GM23338 (cell line): ENCODE measurements around the gene PDF. TPM values are rescaled to one million over a fixed set of nuclear protein-coding genes. Genes with fewer than 3 reads are reported as not detected.

Experiments used
- ATAC-seq: fragments of 200-7000 bp; cut with Tn5 transposase; 3 replicates; pipeline ENCODE4 v1.9.1; 2020
- DNase-seq: peaks from one replicate; pipeline ENCODE4 v3.0.0-alpha.2; 2015; ENCODE audit warnings: low spot score
- H2AFZ ChIP-seq: fragments of 200-600 bp; sonication (generic); 2 replicates; pipeline ENCODE4 v1.8.0; 2016; ENCODE audit warnings: antibody characterized with exemption, mild to moderate bottlenecking, moderate library complexity
- H3F3A ChIP-seq: fragments of 200-600 bp; sonication (generic); replicated peaks from 2 replicates; pipeline ENCODE4 v1.8.0; 2017; ENCODE audit warnings: antibody characterized with exemption, mixed run types, low read depth
- H3K27ac ChIP-seq: fragments of 200-600 bp; sonication (generic); 2 replicates; pipeline ENCODE4 v1.6.1; 2016; ENCODE audit warnings: low read depth
- H3K27me3 ChIP-seq: fragments of 200-600 bp; sonication (generic); 2 replicates; pipeline ENCODE4 v1.8.0; 2016; ENCODE audit warnings: mild to moderate bottlenecking, mixed run types, moderate library complexity; ENCODE audit not compliant: insufficient read depth
- H3K36me3 ChIP-seq: fragments of 200-600 bp; sonication (generic); 2 replicates; pipeline ENCODE4 v1.8.0; 2016; ENCODE audit warnings: mild to moderate bottlenecking; ENCODE audit not compliant: insufficient read depth
- H3K4me1 ChIP-seq: fragments of 200-600 bp; sonication (generic); 2 replicates; pipeline ENCODE4 v1.8.0; 2016; ENCODE audit warnings: mild to moderate bottlenecking, moderate library complexity; ENCODE audit not compliant: insufficient read depth
- H3K4me2 ChIP-seq: fragments of 200-600 bp; sonication (generic); 2 replicates; pipeline ENCODE4 v1.7.1; 2017; ENCODE audit warnings: mixed run types
- H3K4me3 ChIP-seq: fragments of 200-600 bp; sonication (generic); 2 replicates; pipeline ENCODE4 v1.6.1; 2016; ENCODE audit warnings: mixed run types
- H3K79me2 ChIP-seq: fragments of 200-600 bp; sonication (generic); replicated peaks from 2 replicates; pipeline ENCODE4 v1.8.0; 2017; ENCODE audit warnings: mild to moderate bottlenecking; ENCODE audit not compliant: insufficient read depth
- H3K9me2 ChIP-seq: fragments of 200-600 bp; sonication (generic); 2 replicates; pipeline ENCODE4 v1.8.0; 2017; ENCODE audit not compliant: insufficient read depth
- H4K20me1 ChIP-seq: fragments of 200-600 bp; sonication (generic); replicated peaks from 2 replicates; pipeline ENCODE4 v1.8.0; 2017; ENCODE audit warnings: mild to moderate bottlenecking; ENCODE audit not compliant: insufficient read depth
- H3K27ac Mint-ChIP-seq: 2 replicates; pipeline ENCODE4 v1.8.0; 2020; ENCODE audit warnings: inconsistent platforms, mild to moderate bottlenecking, moderate library complexity, mixed read lengths
- H3K27me3 Mint-ChIP-seq: 3 replicates; pipeline ENCODE4 v1.8.0; 2022; ENCODE audit warnings: low read depth, mild to moderate bottlenecking, moderate library complexity, mixed read lengths, inconsistent platforms; ENCODE audit not compliant: insufficient read depth, poor library complexity
- H3K36me3 Mint-ChIP-seq: 3 replicates; pipeline ENCODE4 v1.8.0; 2021; ENCODE audit warnings: low read depth, mild to moderate bottlenecking, inconsistent platforms, moderate library complexity, mixed read lengths
- H3K4me1 Mint-ChIP-seq: 3 replicates; pipeline ENCODE4 v1.8.0; 2020; ENCODE audit warnings: mild to moderate bottlenecking, inconsistent platforms, mixed read lengths
- H3K4me3 Mint-ChIP-seq: 3 replicates; pipeline ENCODE4 v1.8.0; 2021; ENCODE audit warnings: moderate library complexity, mild to moderate bottlenecking, inconsistent platforms, mixed read lengths
- H3K9me3 Mint-ChIP-seq: 3 replicates; pipeline ENCODE4 v1.8.0; 2020; ENCODE audit warnings: moderate library complexity, mild to moderate bottlenecking, inconsistent platforms, mixed read lengths
- CREB1 ChIP-seq: fragments of 250-450 bp; sonication (Bioruptor Pico); IDR thresholded peaks from 2 replicates; pipeline ENCODE4 v1.5.0; 2020; ENCODE audit warnings: low read depth, mild to moderate bottlenecking, moderate library complexity
- JUNB ChIP-seq: IDR thresholded peaks from one replicate; pipeline ENCODE4 v1.6.1; 2016; ENCODE audit warnings: antibody characterized with exemption; ENCODE audit not compliant: unreplicated experiment
- NANOG ChIP-seq: IDR thresholded peaks from 2 replicates; pipeline ENCODE4 v1.6.1; 2016; ENCODE audit warnings: antibody characterized with exemption, borderline replicate concordance
- POLR2AphosphoS5 ChIP-seq: IDR thresholded peaks from 2 replicates; pipeline ENCODE4 v1.6.1; 2016; ENCODE audit warnings: antibody characterized with exemption, low read depth
- ZNF114 ChIP-seq: fragments of 250-450 bp; sonication (Bioruptor Pico); IDR thresholded peaks from 2 replicates; pipeline ENCODE4 v1.5.0; 2020; ENCODE audit warnings: mild to moderate bottlenecking, moderate library complexity
- polyA plus RNA-seq: library from polyadenylated mRNA; unstranded; fragments of >200 nt; fragmentation: Nextera tagmentation; extraction: Ambion mirVana; gene quantifications from 2 replicates; pipeline ENCODE4 v1.2.1, GENCODE V29; 2016
- total RNA-seq: library from RNA; depleted of rRNA; stranded (reverse); fragments of >200 nt; shearing (Covaris generic); gene quantifications from 2 replicates; pipeline ENCODE4 v1.2.3, GENCODE V29; 2014
- TF ChIP-seq, protein P1 (sequence below): IDR thresholded peaks from one replicate; pipeline ENCODE4 v1.6.1; 2018; ENCODE audit warnings: antibody characterized with exemption; ENCODE audit not compliant: unreplicated experiment
- TF ChIP-seq, protein P2 (sequence below), 2 experiments: fragments of 200-600 bp in 1 of 2; sonication (generic) in 1 of 2; conservative IDR thresholded peaks; 2 replicates each; pipeline versions ENCODE4 v1.5.1 to v1.6.1; 2016 to 2017; ENCODE audit warnings: antibody characterized with exemption in 2 of 2, low read depth in 2 of 2, mild to moderate bottlenecking in 2 of 2, moderate library complexity in 1 of 2
- TF ChIP-seq, protein P3 (sequence below): IDR thresholded peaks from 2 replicates; pipeline ENCODE4 v1.6.1; 2016; ENCODE audit warnings: antibody characterized with exemption
- TF ChIP-seq, protein P4 (sequence below): fragments of 250-450 bp; sonication (Bioruptor Pico); IDR thresholded peaks from 2 replicates; pipeline ENCODE4 v1.5.0; 2020; ENCODE audit warnings: mild to moderate bottlenecking, moderate library complexity

The PDF gene
- total and polyA plus RNA-seq, 2 experiments from 2014 or later, result 18.8 to 43.4 TPM

DNA sequence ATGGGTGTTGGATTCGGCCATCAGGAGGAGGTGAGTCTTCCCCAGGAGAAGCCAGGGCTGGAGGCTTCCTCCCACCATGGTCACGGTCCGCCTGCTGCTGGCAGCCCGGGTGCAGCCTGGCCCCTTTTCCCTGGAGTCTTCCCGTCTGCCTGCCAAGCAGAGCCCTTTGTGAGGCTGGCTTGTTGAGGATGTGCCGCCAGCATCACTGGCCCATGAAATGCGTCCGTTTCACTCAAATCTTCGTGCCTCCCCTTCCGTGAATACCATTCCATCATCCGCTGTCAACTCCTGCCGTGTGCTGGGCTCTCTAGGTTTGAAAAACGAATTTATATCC is 9.7 kb downstream of the PDF start:
- peaks cover 4% of the 10 kb centered on the region for H3K36me3 ChIP-seq
- Mint-ChIP-seq H3K27me3 (peaks cover 14% of the 10 kb centered on the region), H3K36me3 (peaks cover 86% of the 10 kb centered on the region)

More for the DNA sequence above, 9.7 kb downstream of the PDF start:
- H3K27ac ChIP-seq, result no peak overlapping the region
- no peak overlapping the region for H3K4me2 ChIP-seq
- DNase-seq, result no peak
- peaks cover 20% of the 10 kb centered on the region for H4K20me1 ChIP-seq
- no peaks in the 10 kb centered on the region for H3K27me3 ChIP-seq
- peaks cover 13% of the 10 kb centered on the region for H3K79me2 ChIP-seq
- H3F3A ChIP-seq, result peaks cover 7% of the 10 kb centered on the region; the same call in 1 of the 2 replicates
- no peak overlapping the region for H2AFZ ChIP-seq
- Mint-ChIP-seq H3K4me1 (no peaks in the 10 kb centered on the region; the same call in 2 of the 3 replicates), H3K9me3 (no peaks in the 10 kb centered on the region), H3K4me3 (no peak overlapping the region), H3K27ac (no peak overlapping the region)
- H3K4me1 ChIP-seq, result no peaks in the 10 kb centered on the region
- H3K4me3 ChIP-seq, result no peak overlapping the region
- no peak for ATAC-seq
- TF ChIP-seq POLR2AphosphoS5 (no peak), ZNF114 (CRISPR knock-in tag) (no peak), JUNB (no peak), NANOG (no peak), CREB1 (CRISPR knock-in tag) (no peak)
- TF ChIP-seq, protein P1, sequence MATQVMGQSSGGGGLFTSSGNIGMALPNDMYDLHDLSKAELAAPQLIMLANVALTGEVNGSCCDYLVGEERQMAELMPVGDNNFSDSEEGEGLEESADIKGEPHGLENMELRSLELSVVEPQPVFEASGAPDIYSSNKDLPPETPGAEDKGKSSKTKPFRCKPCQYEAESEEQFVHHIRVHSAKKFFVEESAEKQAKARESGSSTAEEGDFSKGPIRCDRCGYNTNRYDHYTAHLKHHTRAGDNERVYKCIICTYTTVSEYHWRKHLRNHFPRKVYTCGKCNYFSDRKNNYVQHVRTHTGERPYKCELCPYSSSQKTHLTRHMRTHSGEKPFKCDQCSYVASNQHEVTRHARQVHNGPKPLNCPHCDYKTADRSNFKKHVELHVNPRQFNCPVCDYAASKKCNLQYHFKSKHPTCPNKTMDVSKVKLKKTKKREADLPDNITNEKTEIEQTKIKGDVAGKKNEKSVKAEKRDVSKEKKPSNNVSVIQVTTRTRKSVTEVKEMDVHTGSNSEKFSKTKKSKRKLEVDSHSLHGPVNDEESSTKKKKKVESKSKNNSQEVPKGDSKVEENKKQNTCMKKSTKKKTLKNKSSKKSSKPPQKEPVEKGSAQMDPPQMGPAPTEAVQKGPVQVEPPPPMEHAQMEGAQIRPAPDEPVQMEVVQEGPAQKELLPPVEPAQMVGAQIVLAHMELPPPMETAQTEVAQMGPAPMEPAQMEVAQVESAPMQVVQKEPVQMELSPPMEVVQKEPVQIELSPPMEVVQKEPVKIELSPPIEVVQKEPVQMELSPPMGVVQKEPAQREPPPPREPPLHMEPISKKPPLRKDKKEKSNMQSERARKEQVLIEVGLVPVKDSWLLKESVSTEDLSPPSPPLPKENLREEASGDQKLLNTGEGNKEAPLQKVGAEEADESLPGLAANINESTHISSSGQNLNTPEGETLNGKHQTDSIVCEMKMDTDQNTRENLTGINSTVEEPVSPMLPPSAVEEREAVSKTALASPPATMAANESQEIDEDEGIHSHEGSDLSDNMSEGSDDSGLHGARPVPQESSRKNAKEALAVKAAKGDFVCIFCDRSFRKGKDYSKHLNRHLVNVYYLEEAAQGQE, result no peak
- TF ChIP-seq, protein P2, sequence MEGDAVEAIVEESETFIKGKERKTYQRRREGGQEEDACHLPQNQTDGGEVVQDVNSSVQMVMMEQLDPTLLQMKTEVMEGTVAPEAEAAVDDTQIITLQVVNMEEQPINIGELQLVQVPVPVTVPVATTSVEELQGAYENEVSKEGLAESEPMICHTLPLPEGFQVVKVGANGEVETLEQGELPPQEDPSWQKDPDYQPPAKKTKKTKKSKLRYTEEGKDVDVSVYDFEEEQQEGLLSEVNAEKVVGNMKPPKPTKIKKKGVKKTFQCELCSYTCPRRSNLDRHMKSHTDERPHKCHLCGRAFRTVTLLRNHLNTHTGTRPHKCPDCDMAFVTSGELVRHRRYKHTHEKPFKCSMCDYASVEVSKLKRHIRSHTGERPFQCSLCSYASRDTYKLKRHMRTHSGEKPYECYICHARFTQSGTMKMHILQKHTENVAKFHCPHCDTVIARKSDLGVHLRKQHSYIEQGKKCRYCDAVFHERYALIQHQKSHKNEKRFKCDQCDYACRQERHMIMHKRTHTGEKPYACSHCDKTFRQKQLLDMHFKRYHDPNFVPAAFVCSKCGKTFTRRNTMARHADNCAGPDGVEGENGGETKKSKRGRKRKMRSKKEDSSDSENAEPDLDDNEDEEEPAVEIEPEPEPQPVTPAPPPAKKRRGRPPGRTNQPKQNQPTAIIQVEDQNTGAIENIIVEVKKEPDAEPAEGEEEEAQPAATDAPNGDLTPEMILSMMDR (conservative IDR thresholded peaks at IDR 0.05; ENCODE audit: low read depth in 2 of 2), result no peak
- TF ChIP-seq, protein P3, sequence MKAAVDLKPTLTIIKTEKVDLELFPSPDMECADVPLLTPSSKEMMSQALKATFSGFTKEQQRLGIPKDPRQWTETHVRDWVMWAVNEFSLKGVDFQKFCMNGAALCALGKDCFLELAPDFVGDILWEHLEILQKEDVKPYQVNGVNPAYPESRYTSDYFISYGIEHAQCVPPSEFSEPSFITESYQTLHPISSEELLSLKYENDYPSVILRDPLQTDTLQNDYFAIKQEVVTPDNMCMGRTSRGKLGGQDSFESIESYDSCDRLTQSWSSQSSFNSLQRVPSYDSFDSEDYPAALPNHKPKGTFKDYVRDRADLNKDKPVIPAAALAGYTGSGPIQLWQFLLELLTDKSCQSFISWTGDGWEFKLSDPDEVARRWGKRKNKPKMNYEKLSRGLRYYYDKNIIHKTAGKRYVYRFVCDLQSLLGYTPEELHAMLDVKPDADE, result no peak
- TF ChIP-seq, protein P4, sequence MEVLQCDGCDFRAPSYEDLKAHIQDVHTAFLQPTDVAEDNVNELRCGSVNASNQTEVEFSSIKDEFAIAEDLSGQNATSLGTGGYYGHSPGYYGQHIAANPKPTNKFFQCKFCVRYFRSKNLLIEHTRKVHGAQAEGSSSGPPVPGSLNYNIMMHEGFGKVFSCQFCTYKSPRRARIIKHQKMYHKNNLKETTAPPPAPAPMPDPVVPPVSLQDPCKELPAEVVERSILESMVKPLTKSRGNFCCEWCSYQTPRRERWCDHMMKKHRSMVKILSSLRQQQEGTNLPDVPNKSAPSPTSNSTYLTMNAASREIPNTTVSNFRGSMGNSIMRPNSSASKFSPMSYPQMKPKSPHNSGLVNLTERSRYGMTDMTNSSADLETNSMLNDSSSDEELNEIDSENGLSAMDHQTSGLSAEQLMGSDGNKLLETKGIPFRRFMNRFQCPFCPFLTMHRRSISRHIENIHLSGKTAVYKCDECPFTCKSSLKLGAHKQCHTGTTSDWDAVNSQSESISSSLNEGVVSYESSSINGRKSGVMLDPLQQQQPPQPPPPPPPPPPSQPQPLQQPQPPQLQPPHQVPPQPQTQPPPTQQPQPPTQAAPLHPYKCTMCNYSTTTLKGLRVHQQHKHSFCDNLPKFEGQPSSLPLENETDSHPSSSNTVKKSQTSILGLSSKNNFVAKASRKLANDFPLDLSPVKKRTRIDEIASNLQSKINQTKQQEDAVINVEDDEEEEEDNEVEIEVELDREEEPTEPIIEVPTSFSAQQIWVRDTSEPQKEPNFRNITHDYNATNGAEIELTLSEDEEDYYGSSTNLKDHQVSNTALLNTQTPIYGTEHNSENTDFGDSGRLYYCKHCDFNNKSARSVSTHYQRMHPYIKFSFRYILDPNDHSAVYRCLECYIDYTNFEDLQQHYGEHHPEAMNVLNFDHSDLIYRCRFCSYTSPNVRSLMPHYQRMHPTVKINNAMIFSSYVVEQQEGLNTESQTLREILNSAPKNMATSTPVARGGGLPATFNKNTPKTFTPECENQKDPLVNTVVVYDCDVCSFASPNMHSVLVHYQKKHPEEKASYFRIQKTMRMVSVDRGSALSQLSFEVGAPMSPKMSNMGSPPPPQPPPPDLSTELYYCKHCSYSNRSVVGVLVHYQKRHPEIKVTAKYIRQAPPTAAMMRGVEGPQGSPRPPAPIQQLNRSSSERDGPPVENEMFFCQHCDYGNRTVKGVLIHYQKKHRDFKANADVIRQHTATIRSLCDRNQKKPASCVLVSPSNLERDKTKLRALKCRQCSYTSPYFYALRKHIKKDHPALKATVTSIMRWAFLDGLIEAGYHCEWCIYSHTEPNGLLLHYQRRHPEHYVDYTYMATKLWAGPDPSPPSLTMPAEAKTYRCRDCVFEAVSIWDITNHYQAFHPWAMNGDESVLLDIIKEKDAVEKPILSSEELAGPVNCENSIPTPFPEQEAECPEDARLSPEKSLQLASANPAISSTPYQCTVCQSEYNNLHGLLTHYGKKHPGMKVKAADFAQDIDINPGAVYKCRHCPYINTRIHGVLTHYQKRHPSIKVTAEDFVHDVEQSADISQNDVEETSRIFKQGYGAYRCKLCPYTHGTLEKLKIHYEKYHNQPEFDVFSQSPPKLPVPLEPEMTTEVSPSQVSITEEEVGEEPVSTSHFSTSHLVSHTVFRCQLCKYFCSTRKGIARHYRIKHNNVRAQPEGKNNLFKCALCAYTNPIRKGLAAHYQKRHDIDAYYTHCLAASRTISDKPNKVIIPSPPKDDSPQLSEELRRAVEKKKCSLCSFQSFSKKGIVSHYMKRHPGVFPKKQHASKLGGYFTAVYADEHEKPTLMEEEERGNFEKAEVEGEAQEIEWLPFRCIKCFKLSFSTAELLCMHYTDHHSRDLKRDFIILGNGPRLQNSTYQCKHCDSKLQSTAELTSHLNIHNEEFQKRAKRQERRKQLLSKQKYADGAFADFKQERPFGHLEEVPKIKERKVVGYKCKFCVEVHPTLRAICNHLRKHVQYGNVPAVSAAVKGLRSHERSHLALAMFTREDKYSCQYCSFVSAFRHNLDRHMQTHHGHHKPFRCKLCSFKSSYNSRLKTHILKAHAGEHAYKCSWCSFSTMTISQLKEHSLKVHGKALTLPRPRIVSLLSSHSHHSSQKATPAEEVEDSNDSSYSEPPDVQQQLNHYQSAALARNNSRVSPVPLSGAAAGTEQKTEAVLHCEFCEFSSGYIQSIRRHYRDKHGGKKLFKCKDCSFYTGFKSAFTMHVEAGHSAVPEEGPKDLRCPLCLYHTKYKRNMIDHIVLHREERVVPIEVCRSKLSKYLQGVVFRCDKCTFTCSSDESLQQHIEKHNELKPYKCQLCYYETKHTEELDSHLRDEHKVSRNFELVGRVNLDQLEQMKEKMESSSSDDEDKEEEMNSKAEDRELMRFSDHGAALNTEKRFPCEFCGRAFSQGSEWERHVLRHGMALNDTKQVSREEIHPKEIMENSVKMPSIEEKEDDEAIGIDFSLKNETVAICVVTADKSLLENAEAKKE (CRISPR knock-in tag), result no peak
- no peaks in the 10 kb centered on the region for H3K9me2 ChIP-seq
